Hypothalamus (tissue), 51 donors: Measurements from ENCODE around the gene AP3B1.

ENCODE experiments used
- DNase-seq, 51 donors: peaks; one replicate each; lab custom pipeline; 2025; lab: John Stamatoyannopoulos, UW

The AP3B1 gene

DNA sequence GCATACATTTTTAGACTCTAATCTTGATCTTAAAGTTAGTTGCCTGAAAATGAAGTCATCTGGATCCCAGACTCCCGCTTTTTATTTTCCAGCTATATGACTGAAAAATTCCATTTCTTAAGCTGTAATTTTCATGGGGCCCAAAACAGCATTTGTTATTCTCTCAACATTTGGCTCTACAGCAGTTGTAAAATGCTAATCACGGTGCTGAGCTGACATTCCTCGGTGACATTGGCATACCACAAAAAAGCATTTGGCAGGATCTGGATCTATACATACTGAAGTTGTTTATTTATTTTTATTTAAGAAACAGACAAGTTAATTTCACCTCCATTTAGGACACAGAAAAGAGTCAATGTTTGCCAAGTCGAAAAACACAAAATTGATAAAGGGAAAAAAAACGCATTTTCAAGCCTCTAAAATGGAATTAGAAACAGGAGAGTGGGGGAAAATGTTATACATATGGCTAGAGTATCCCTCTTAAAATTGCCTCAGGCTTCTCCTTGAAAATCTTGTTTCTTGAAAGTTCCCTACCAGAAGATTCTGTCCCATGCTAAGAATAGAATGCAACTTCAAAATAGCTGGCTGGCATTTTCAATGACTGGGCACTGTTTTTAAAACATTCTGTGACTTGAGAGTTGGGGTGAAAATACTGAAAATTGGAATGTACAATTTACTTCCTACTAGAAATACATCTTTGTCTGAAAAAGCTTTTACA is 310.9 kb downstream of the AP3B1 start:
- DNase-seq = no peak

DNA sequence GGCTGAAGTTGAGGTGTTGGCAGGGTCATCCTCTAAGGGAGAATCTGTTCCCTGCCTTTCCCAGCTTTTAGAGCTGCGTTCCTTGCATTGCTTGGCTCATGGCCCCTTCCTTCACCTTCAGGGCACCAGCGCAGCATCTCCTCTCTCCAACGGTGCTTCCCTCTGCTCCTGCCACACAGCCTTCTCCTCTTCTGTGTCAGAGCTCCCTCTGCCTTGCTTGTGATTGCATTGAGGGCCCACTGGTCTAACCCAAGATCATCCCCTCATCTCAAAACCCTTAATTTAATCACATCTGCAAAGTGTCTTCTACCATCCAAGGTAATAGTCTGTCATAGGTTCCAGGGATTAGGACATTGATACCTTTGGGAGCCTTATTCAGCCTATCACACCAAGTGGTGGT is 312.7 kb downstream of the AP3B1 start:
- DNase-seq = no peak

GRCh38 chr5:77974576-77974975 is 319.9 kb downstream of the AP3B1 start:
- DNase-seq = no peak

- DNase-seq = no peak
Observed at GRCh38 chr5:77973253-77973609, 321.3 kb downstream of the AP3B1 start.

DNA sequence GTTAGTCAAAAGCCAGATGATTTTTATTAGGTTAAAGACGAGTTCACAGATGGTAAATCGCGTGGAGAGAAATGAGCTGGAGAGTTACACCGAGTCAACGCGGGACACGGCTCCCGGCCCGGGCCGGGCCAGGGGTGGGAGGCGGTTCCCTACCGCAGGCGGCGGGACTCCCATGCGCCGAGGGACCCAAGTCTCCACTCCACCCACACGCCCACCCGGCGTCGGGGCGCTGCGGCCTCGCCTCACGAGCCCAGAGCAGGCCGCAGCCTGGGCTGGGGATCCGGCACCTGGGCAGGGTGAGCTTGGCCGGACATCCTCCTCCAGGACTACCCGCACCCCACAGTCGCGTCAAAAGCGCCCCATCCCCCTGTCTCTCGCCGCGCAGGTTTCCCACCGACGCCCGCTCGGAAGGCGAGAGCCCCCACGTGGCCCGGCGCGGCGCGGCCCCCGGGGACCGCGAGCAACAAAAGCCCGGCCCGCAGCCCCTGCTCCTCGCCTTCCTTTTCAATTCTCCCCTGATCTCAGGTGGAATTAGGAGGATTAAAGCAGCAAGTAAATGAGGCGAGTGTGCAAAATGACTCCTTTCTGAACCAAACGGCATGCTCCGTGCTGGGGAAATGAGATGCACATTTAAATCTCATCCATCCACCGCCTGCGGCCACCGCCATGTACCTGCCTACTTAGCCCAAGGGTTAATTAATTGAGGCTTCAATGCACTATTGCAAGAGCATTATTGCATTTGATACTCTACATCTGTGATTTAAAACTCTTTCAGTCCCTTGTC is 321.8 kb downstream of the AP3B1 start:
- DNase-seq = peak in 6 of 51 donors; percentile 12 to 48 (median 19)

- peak in 2 of 51 donors; percentile 23 to 48 for DNase-seq
Observed at GRCh38 chr5:77971776-77972468, 322.6 kb downstream of the AP3B1 start.

DNA sequence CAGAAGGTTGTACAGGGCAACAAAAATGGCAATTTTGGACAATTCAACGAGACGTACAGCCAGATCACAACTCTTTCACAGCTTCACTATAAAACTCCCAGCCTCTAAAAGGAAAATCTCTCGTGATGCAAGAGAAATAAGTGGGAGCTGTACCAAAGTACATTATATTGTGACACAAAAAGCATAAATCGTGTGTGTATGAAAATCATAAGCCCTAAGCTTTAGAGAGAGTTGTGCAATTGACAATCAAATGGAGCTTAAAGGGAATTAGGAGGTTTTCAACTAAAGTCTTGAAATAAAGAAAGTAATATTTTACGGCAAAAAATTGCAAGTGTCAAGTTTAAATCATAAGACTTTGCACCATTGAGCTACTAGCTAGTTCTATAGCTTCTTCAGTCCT is 323.6 kb downstream of the AP3B1 start:
- no peak for DNase-seq

DNA sequence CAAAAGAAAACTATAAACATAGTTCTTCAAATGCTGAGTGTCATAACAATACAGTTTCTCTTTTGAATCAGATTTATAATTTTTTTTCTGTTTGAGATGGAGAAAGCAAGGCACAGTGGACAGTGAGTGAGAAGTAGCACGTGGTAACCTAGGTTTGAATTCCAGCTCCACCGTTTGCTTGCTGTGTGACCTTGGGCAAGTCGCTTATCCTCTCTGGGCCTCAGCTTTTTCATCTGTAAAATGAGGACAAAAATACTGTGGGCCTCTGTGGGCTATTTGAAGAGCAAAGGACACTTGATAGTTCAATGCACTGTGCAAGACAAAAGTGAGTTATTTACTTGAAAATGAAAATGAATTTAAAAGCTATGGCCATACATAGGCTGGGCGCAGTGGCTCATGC is 330.7 kb downstream of the AP3B1 start:
- DNase-seq = no peak

DNA sequence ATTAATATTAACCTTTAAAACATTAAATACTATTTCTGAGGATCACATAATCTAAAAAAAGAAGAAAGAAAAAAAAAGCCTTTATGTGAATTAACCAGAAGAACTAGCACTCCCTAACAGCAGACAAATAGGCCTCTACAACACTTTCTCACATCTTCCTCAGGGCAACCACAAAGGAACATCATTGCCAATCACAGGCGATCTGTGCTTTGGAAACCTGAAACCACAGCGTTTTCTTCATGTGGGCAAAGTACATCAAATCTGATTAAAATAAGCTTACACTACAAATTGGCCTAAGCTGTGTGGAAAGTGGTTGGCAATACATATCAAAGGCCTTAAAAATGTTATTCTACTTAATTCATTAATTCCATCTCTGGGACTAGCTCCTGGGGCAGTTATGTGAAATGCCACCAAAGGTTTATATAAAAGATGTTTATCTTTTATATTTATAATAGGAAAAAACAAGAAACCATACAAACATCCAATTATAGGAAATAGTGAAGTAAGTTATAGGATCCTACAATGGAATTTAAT is 333.6 kb downstream of the AP3B1 start:
- DNase-seq = no peak

- peak in 17 of 51 donors; percentile 4 to 57 (median 23) for DNase-seq
Observed at GRCh38 chr5:77960305-77960704, 334.2 kb downstream of the AP3B1 start.

- no peak for DNase-seq
Observed at GRCh38 chr5:77958642-77959330, 335.7 kb downstream of the AP3B1 start.

DNA sequence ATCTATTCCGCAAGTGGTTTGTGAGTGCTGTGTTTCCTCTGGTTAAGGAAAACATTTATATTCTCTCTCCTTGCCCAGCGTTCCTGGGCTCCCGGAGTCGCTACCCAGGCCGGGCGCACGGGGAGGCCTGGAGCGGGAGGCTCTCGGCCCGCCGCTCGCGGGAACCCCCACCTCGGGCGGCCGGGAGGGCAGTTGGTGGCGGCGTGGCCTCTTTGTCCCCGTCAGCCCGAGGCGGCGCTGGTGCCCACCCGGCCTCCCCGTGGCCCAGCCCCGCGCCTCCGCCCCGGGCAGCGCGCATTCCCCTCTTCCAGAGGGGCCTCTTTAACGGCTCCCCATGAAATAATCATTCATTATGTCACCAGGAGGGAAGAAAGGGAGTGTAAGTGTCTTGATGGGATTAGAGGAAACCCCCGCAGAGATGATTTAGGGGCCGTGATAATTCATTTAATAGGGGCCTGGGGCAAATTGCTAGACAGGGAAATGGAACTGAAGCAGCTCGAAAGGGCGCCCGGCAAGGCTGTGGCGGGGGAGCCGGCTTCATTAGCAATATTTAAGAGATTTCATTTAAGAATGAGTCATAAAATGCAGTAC is 336.5 kb downstream of the AP3B1 start:
- peak in 1 of 51 donors; percentile 9 for DNase-seq

GRCh38 chr5:77957516-77957915 is 337.0 kb downstream of the AP3B1 start:
- no peak for DNase-seq

GRCh38 chr5:77957081-77957480 is 337.4 kb downstream of the AP3B1 start:
- no peak for DNase-seq

DNA sequence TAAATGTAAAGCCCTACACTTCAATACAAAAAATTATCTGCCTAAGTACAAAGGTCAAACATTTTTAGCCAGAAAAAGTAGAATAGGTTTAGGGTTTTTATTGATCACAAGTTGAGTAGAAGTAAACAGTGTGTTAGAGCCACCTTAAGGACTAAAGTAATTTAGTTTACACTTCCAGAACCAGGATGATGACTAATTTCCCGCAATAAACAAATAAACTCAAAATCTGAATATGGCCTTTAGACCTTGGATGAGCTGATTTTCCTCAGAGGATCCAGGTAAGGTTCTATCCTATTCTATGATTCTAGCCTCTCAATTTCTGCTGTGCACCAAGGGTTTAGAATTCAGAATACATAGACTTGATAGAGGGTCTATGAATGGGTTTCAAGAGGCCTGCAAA is 338.9 kb downstream of the AP3B1 start:
- DNase-seq = no peak

DNA sequence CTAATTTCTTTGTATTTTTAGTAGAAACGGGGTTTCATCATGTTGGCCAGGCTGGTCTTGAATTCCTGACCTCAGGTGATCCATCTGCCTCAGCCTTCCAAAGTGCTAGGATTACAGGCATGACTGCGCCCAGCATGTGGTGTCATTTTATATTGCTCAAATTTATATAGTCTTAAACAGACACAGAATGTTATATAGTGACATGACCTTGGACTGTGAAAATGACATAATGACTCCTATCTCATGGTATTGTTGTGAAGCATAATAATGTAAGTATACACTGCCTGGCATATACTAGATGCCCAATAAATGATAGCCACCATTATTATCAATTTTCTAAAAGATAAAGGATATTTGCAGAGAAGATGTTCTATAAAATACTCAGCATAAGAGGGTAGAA is 341.1 kb downstream of the AP3B1 start:
- DNase-seq = no peak

GRCh38 chr5:77952636-77953212 is 341.8 kb downstream of the AP3B1 start:
- no peak for DNase-seq
